Peyer's patch (tissue), 4 donors: Measurements from ENCODE around the gene MIOX.

ENCODE experiments used
- POLR2A ChIP-seq, 2 donors: fragments of 450-650 bp; IDR thresholded peaks; one replicate each; pipeline ENCODE4 v1.5.1; 2017; ENCODE audit warnings: antibody characterized with exemption in 2 of 2, mild to moderate bottlenecking in 2 of 2, moderate library complexity in 2 of 2
- TF ChIP-seq, protein P1 (sequence below), 6 experiments: fragments of 450-650 bp in 4 of 6; fragments of 200-600 bp in 2 of 6; sonication (generic) in 1 of 6; IDR thresholded peaks; one replicate each; pipeline ENCODE4 v1.5.1; 2017 to 2019; ENCODE audit warnings: antibody characterized with exemption in 6 of 6, mild to moderate bottlenecking in 3 of 6, moderate library complexity in 1 of 6

DNA sequence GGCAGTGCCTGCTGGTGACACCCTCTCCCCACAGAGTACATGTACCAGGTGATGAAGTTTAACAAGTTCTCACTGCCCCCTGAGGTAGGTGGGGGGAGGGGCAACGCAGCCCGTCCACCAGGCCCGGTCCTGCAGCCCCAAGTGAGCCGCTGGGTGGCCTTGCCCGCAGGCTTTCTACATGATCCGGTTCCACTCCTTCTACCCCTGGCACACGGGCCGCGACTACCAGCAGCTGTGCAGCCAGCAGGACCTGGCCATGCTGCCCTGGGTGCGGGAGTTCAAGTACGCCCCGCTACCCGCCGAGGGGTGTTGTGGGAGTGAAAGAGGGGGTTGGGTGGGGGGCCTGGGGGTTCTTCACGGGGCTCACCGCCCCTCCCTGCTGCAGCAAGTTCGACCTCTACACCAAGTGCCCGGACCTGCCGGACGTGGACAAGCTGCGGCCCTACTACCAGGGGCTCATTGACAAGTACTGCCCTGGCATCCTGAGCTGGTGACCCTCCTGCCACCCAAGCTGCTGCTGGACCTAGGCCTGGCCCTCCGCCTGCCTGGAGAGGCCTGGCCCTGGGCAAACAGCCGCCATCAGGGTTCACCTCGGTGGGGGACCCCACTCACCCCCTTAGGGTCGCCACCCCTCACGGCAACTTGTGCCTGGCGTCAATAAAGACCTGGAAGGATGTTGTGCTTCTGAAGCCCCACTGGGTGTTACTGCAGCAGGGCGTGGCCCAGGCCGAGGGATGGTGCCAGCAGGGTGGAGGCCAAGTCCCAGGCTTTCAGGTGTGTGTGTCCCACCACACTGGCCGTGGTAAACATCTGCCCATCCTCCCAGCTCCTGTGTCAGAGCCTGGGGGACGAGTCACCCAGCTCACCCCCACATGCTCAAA lies 2.9 kb downstream of the MIOX start:
- TF ChIP-seq, protein P1, sequence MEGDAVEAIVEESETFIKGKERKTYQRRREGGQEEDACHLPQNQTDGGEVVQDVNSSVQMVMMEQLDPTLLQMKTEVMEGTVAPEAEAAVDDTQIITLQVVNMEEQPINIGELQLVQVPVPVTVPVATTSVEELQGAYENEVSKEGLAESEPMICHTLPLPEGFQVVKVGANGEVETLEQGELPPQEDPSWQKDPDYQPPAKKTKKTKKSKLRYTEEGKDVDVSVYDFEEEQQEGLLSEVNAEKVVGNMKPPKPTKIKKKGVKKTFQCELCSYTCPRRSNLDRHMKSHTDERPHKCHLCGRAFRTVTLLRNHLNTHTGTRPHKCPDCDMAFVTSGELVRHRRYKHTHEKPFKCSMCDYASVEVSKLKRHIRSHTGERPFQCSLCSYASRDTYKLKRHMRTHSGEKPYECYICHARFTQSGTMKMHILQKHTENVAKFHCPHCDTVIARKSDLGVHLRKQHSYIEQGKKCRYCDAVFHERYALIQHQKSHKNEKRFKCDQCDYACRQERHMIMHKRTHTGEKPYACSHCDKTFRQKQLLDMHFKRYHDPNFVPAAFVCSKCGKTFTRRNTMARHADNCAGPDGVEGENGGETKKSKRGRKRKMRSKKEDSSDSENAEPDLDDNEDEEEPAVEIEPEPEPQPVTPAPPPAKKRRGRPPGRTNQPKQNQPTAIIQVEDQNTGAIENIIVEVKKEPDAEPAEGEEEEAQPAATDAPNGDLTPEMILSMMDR (IDR thresholded peaks at IDR 0.05), result no peak
- TF ChIP-seq POLR2A (IDR thresholded peaks at IDR 0.05), result no peak
